Fibroblast of lung (primary cell): ENCODE results near the gene SMIM24. TPM values are rescaled to one million over a fixed set of nuclear protein-coding genes. Genes with fewer than 3 reads are reported as not detected.

ENCODE experiments used
- DNase-seq, 2 donors: peaks; one replicate each; pipeline versions ENCODE4 v3.0.0 to v3.0.0-alpha.2; 2010; ENCODE audit warnings: low read depth in 2 of 2
- H2AFZ ChIP-seq: 2 replicates; pipeline ENCODE4 v1.5.1; 2012; ENCODE audit warnings: low read length, control low read depth, inconsistent platforms
- H3K27ac ChIP-seq: 2 replicates; pipeline ENCODE4 v1.5.1; 2011; ENCODE audit warnings: low read length, control low read depth; ENCODE audit not compliant: insufficient read depth
- H3K27me3 ChIP-seq: 2 replicates; pipeline ENCODE4 v1.5.1; 2011; ENCODE audit warnings: mild to moderate bottlenecking, low read length; ENCODE audit not compliant: control insufficient read depth, insufficient read depth
- H3K36me3 ChIP-seq: 2 replicates; pipeline ENCODE4 v1.5.1; 2011; ENCODE audit warnings: low read length; ENCODE audit not compliant: control insufficient read depth, insufficient read depth
- H3K4me1 ChIP-seq: 2 replicates; pipeline ENCODE4 v1.5.1; 2011; ENCODE audit warnings: low read length; ENCODE audit not compliant: control insufficient read depth, insufficient read depth; ENCODE audit errors: extremely low read depth
- H3K4me2 ChIP-seq: 2 replicates; pipeline ENCODE4 v1.5.1; 2011; ENCODE audit warnings: low read length, control low read depth; ENCODE audit not compliant: insufficient read depth; ENCODE audit errors: extremely low read depth
- H3K4me3 ChIP-seq, 4 experiments: fragments of 200-600 bp in 1 of 4; sonication (generic) in 1 of 4; replicated peaks in 1 of 4; 2 replicates each; pipeline ENCODE4 v1.5.1; 2011 to 2016; ENCODE audit warnings: low read length in 4 of 4, low read depth in 3 of 4, mild to moderate bottlenecking in 3 of 4, control low read depth in 2 of 4, inconsistent platforms in 1 of 4, mixed read lengths in 1 of 4; ENCODE audit not compliant: insufficient read depth in 1 of 4; ENCODE audit errors: control extremely low read depth in 1 of 4
- H3K79me2 ChIP-seq: 2 replicates; pipeline ENCODE4 v1.5.1; 2012; ENCODE audit warnings: mild to moderate bottlenecking, low read length, inconsistent platforms; ENCODE audit not compliant: control insufficient read depth, insufficient read depth
- H3K9ac ChIP-seq: 2 replicates; pipeline ENCODE4 v1.5.1; 2011; ENCODE audit warnings: mild to moderate bottlenecking, low read length, control low read depth; ENCODE audit not compliant: insufficient read depth
- H3K9me3 ChIP-seq: 2 replicates; pipeline ENCODE4 v1.5.1; 2012; ENCODE audit warnings: low read depth, low read length; ENCODE audit not compliant: control insufficient read depth, insufficient read depth
- H4K20me1 ChIP-seq: 2 replicates; pipeline ENCODE4 v1.5.1; 2011; ENCODE audit warnings: low read length; ENCODE audit not compliant: control insufficient read depth, insufficient read depth; ENCODE audit errors: extremely low read depth
- EZH2 ChIP-seq: IDR thresholded peaks from 2 replicates; pipeline ENCODE4 v1.5.1; 2012; ENCODE audit warnings: low read length, control low read depth, mild to moderate bottlenecking; ENCODE audit errors: missing control alignments
- polyA plus RNA-seq, 2 donors: library from polyadenylated mRNA; depleted of rRNA in 1 of 2; stranded (reverse) in 1 of 2; unstranded in 1 of 2; fragments of >200 nt; gene quantifications; 2 replicates each; pipeline ENCODE4 v1.2.1, GENCODE V29; 2011 to 2012; ENCODE audit warnings: missing spikeins in 1 of 2
- total RNA-seq: library from RNA; depleted of rRNA; stranded (reverse); fragments of >200 nt; gene quantifications from 2 replicates; pipeline ENCODE4 v1.2.1, GENCODE V29; 2014
- TF ChIP-seq, protein P1 (sequence below), 2 donors: IDR thresholded peaks in 1 of 2; conservative IDR thresholded peaks in 1 of 2; 1 replicate in 1 of 2; 2 replicates in 1 of 2; pipeline ENCODE4 v1.5.1; 2011 to 2012; ENCODE audit warnings: low read length in 2 of 2, control low read depth in 1 of 2, inconsistent platforms in 1 of 2, low read depth in 1 of 2, mild to moderate bottlenecking in 1 of 2

Gene SMIM24
- total and polyA plus RNA-seq, 2 donors (not counting 1 experiment from before 2014, with no cell fraction given) = not detected

DNA sequence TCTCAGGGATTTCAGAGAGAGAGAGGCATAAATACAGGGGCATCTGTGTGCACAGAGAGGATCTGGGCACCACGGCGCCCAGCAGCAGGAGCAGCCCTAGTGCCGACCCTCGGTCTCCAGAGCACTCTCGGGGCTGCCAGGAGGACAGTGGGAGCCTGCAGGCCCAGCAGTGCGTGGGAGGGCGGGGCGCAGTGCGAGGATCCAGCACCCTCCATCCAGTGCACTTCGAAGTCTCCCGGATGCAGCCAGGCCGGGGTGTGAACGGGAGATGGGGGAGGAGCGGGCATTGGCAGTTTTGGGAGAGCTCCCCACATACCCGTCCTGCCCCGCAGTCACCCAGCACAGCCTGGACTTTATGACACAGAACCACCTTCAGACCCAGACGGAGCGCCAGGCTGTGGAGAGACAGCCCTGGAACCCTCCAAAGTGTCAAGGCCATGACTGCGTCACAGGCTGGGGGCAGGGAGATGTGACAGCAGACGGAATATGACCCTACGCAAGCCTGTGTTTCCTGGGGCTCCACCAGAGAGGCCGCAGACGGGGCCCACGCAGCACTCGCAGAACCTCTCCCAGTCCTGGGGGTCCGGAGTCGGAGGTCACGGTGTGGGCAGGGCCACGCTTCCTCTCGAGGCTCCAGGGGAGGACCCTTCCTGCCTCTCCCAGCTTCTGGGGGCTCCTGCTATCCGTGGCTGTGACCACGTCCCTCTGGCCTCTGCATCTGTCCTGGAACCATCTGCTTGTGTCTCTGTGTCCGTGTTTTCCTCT lies 43.9 kb upstream of the SMIM24 start:
- no peak for DNase-seq
- peaks cover 34% of the 10 kb centered on the region for H3K36me3 ChIP-seq
- H3K27ac ChIP-seq = no peak overlapping the region
- no peaks in the 10 kb centered on the region for H3K9me3 ChIP-seq
- TF ChIP-seq EZH2 = no peak
- no peak overlapping the region for H3K4me3 ChIP-seq
- H3K9ac ChIP-seq = no peak overlapping the region
- no peaks in the 10 kb centered on the region for H3K4me1 ChIP-seq
- no peak overlapping the region for H2AFZ ChIP-seq
- H3K79me2 ChIP-seq = peaks cover 32% of the 10 kb centered on the region
- H3K4me2 ChIP-seq = no peak overlapping the region
- H4K20me1 ChIP-seq = no peaks in the 10 kb centered on the region
- H3K27me3 ChIP-seq = no peaks in the 10 kb centered on the region

- no peak for DNase-seq
- H3K4me3 ChIP-seq = no peak overlapping the region
- H3K4me1 ChIP-seq = no peaks in the 10 kb centered on the region
- peaks cover 37% of the 10 kb centered on the region for H3K36me3 ChIP-seq
- peaks cover 40% of the 10 kb centered on the region for H3K79me2 ChIP-seq
- H4K20me1 ChIP-seq = no peaks in the 10 kb centered on the region
- no peak overlapping the region for H3K27ac ChIP-seq
- H3K9ac ChIP-seq = no peak overlapping the region
- no peaks in the 10 kb centered on the region for H3K9me3 ChIP-seq
- no peak overlapping the region for H2AFZ ChIP-seq
- H3K27me3 ChIP-seq = no peaks in the 10 kb centered on the region
- no peak for TF ChIP-seq EZH2
- TF ChIP-seq, protein P1, sequence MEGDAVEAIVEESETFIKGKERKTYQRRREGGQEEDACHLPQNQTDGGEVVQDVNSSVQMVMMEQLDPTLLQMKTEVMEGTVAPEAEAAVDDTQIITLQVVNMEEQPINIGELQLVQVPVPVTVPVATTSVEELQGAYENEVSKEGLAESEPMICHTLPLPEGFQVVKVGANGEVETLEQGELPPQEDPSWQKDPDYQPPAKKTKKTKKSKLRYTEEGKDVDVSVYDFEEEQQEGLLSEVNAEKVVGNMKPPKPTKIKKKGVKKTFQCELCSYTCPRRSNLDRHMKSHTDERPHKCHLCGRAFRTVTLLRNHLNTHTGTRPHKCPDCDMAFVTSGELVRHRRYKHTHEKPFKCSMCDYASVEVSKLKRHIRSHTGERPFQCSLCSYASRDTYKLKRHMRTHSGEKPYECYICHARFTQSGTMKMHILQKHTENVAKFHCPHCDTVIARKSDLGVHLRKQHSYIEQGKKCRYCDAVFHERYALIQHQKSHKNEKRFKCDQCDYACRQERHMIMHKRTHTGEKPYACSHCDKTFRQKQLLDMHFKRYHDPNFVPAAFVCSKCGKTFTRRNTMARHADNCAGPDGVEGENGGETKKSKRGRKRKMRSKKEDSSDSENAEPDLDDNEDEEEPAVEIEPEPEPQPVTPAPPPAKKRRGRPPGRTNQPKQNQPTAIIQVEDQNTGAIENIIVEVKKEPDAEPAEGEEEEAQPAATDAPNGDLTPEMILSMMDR (conservative IDR thresholded peaks at IDR 0.05 in 1 of 2, IDR thresholded peaks at IDR 0.05 in 1 of 2; ENCODE audit: low read depth in 1 of 2, low read length in 2 of 2) = no peak
- H3K4me2 ChIP-seq = no peak overlapping the region
Observed at GRCh38 chr19:3523361-3524077, 43.2 kb upstream of the SMIM24 start.

DNA sequence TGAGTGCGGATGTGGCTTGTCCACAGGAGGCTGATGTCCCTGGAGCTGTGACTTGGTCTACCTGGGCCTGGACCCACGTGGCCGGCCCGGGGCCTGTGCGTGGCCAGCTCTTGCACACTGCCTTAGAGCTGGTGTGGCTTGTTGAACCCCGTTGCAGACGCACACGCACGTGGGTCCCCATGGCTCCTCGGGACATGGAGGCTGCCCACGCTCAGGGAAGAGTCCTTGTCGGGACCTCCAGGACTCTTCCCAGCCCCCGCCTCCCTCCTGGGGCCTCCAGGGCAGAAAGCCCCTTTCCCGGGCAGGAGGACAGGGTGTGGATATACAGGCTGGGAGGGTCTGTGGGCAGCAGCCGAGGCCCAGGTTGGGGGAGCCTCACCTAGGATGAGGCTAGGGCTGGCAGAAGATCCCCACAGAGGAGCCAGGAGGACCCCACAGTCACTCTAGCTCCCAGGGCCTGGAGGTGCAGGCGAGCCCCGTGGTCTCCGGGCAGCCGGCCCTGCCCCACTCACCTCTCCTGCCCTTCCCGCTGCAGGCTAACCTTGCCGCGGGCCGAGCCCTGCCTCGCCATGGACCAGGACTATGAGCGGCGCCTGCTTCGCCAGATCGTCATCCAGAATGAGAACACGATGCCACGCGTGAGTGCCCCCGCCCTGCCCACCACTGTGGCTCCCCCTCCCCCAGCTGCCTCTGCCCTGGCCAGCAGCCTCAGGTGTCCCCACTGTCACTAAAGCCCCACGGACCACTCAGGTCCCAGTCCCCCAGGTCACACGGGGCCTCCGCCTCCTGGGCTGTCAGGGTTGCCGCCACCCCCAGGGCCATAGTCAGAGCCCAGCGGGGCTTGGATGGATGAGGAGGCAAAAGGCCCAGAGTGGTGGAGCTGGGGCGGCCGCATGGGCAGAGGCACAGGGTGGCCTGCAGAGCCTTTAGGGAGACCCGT lies 42.4 kb upstream of the SMIM24 start:
- H3K79me2 ChIP-seq = peaks cover 44% of the 10 kb centered on the region
- no peak overlapping the region for H2AFZ ChIP-seq
- no peaks in the 10 kb centered on the region for H4K20me1 ChIP-seq
- no peaks in the 10 kb centered on the region for H3K4me1 ChIP-seq
- TF ChIP-seq, protein P1 (conservative IDR thresholded peaks at IDR 0.05 in 1 of 2, IDR thresholded peaks at IDR 0.05 in 1 of 2; ENCODE audit: low read depth in 1 of 2, low read length in 2 of 2) = no peak
- no peak for TF ChIP-seq EZH2
- no peak for DNase-seq
- no peak overlapping the region for H3K9ac ChIP-seq
- no peak overlapping the region for H3K4me2 ChIP-seq
- H3K36me3 ChIP-seq = peaks cover 33% of the 10 kb centered on the region
- no peaks in the 10 kb centered on the region for H3K27me3 ChIP-seq
- no peak overlapping the region for H3K27ac ChIP-seq
- no peaks in the 10 kb centered on the region for H3K9me3 ChIP-seq
- H3K4me3 ChIP-seq = no peak overlapping the region
